ENCODE results near the gene EIF4E3. TPM values are rescaled to one million over a fixed set of nuclear protein-coding genes. Genes with fewer than 3 reads are reported as not detected.

EIF4E3 gene
- total RNA-seq, 1 experiment from 2014 or later, result 10.9 TPM

- intact Hi-C loops (cut with micrococcal nuclease; ENCODE audit: unreplicated experiment), result no loop called here
- Mint-ChIP-seq H3K9me3 (ENCODE audit: low read depth, unreplicated experiment) (no peaks in the 10 kb centered on the region), H3K27me3 (ENCODE audit: unreplicated experiment) (peaks cover 65% of the 10 kb centered on the region), H3K27ac (ENCODE audit: unreplicated experiment) (no peak within 1 kb of the TSS), H3K4me1 (ENCODE audit: low read depth, unreplicated experiment) (no peaks in the 10 kb centered on the region), H3K36me3 (ENCODE audit: insufficient read depth, unreplicated experiment) (peaks cover 11% of the 10 kb centered on the region), H3K4me3 (ENCODE audit: low read depth, unreplicated experiment) (peak within 1 kb of the TSS; percentile 58)
- TF ChIP-seq CTCF (IDR thresholded peaks at IDR 0.05; ENCODE audit: unreplicated experiment), result no peak
- DNase-seq, result peak; percentile 33
- CTCF ChIA-PET, result no interaction called here
- no TSS peak for BruUV-seq (replicated peaks)
Measured at GRCh38 chr3:71753701-71754609, 28.8 kb upstream of the EIF4E3 start, which contains the start of gene GPR27. Gene GPR27 (plus strand): TSS chr3:71753855. CDS start chr3:71754050, 195 bp downstream.

GRCh38 chr3:71752831-71753700, 27.9 kb upstream of the EIF4E3 start:
- Mint-ChIP-seq H3K4me3 (ENCODE audit: low read depth, unreplicated experiment) (peak overlapping the region; percentile 58), H3K4me1 (ENCODE audit: low read depth, unreplicated experiment) (no peaks in the 10 kb centered on the region), H3K36me3 (ENCODE audit: insufficient read depth, unreplicated experiment) (peaks cover 11% of the 10 kb centered on the region), H3K27me3 (ENCODE audit: unreplicated experiment) (peaks cover 64% of the 10 kb centered on the region), H3K27ac (ENCODE audit: unreplicated experiment) (no peak overlapping the region), H3K9me3 (ENCODE audit: low read depth, unreplicated experiment) (no peaks in the 10 kb centered on the region)
- BruUV-seq (replicated peaks), result no TSS peak
- no peak for TF ChIP-seq CTCF (IDR thresholded peaks at IDR 0.05; ENCODE audit: unreplicated experiment)
- no peak for DNase-seq
- intact Hi-C loops (cut with micrococcal nuclease; ENCODE audit: unreplicated experiment), result no loop called here
- CTCF ChIA-PET, result no interaction called here

- BruUV-seq (replicated peaks), result no TSS peak
- no peak overlapping the region for H3K4me3 Mint-ChIP-seq (ENCODE audit: low read depth, unreplicated experiment)
- peaks cover 11% of the 10 kb centered on the region for H3K36me3 Mint-ChIP-seq (ENCODE audit: insufficient read depth, unreplicated experiment)
- no peaks in the 10 kb centered on the region for H3K9me3 Mint-ChIP-seq (ENCODE audit: low read depth, unreplicated experiment)
- H3K27me3 Mint-ChIP-seq (ENCODE audit: unreplicated experiment), result peaks cover 54% of the 10 kb centered on the region
- no peak overlapping the region for H3K27ac Mint-ChIP-seq (ENCODE audit: unreplicated experiment)
- CTCF ChIA-PET, result no interaction called here
- no peak for DNase-seq
- no peak for TF ChIP-seq CTCF (IDR thresholded peaks at IDR 0.05; ENCODE audit: unreplicated experiment)
- intact Hi-C loops (cut with micrococcal nuclease; ENCODE audit: unreplicated experiment), result no loop called here
- no peaks in the 10 kb centered on the region for H3K4me1 Mint-ChIP-seq (ENCODE audit: low read depth, unreplicated experiment)
Measured at GRCh38 chr3:71751602-71752001, 26.4 kb upstream of the EIF4E3 start.

GRCh38 chr3:71744738-71745137, 19.5 kb upstream of the EIF4E3 start:
- no peaks in the 10 kb centered on the region for H3K4me1 Mint-ChIP-seq (ENCODE audit: low read depth, unreplicated experiment)
- CTCF ChIA-PET, result interaction anchor here (0.8 kb wide), 1 partner anchor 698 kb away, joined by 3 read pairs; no protein-coding TSS in a partner anchor
- no peak overlapping the region for H3K4me3 Mint-ChIP-seq (ENCODE audit: low read depth, unreplicated experiment)

More at GRCh38 chr3:71744738-71745137, 19.5 kb upstream of the EIF4E3 start:
- Mint-ChIP-seq H3K36me3 (ENCODE audit: insufficient read depth, unreplicated experiment) (no peaks in the 10 kb centered on the region), H3K27me3 (ENCODE audit: unreplicated experiment) (peaks cover 13% of the 10 kb centered on the region), H3K27ac (ENCODE audit: unreplicated experiment) (no peak overlapping the region), H3K9me3 (ENCODE audit: low read depth, unreplicated experiment) (peaks cover 2% of the 10 kb centered on the region)
- TF ChIP-seq CTCF (IDR thresholded peaks at IDR 0.05; ENCODE audit: unreplicated experiment), result no peak
- intact Hi-C loops (cut with micrococcal nuclease; ENCODE audit: unreplicated experiment), result no loop called here
- BruUV-seq (replicated peaks), result no TSS peak
- DNase-seq, result no peak
